Right kidney (tissue), 1 donor: ENCODE data around the gene ASS1.

Experiments
- DNase-seq: peaks from one replicate; pipeline ENCODE4 v3.0.0-alpha.2; 2016

ASS1 gene

DNA sequence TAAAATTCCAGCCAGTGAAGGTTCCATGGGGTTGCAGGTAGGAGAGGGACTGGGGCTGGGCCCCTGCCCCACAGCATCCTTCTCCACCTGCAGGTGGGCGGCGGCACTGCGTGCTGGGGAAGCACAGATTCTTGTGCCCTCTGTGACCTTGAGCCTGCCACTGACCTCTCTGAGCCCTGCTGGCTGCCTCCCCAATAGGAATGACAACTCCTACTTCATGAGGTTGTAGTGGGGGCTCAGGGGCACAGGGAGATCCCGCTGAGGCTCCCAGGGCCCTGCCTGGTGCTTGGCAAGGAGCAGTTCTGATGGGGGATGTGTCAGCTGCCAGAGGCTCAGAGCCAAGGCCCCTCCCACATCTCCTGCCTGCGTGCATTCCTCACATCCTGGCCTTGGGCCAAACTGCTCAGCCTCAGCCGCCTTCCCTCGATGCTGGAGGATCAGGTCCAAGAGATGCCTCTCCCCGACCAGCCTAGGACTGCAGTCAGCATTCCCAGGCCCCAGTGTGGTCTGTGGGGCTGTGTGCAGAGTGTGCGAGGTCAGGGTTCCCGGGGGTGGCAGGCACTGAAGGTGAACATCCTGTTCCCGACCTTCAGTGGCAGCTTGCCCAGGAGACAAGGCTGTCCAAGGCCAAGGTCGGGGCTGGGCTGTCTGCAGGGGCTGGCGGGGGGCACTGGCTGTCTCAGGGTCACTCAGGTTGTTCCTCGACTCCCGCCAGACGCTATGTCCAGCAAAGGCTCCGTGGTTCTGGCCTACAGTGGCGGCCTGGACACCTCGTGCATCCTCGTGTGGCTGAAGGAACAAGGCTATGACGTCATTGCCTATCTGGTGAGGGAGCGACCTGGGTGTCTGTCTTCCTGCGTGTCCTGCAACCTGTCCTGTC, 7.0 kb downstream of the ASS1 start:
- DNase-seq, result peak; percentile 73

GRCh38 chr9:130452835-130453234, 8.1 kb downstream of the ASS1 start:
- no peak for DNase-seq

DNA sequence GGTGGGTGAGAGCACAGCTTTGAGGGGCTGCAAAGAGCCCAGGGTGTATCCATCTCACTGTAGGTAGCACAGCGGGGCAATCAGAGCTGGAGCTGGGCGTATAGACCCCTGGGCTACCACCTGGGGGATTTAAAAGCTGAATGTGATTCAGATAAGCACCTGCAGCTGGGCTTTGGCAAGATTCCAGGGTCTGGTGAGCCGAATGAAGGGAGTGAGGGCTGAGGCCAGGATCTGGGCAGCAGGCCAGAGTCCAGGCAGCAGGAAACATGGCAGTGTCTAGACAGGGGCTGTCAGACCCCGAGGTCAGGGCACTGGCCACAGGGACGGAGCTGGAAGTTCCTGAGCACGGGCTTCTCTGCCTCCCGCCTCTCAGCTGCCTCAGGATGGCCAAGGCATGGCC, 8.7 kb downstream of the ASS1 start:
- DNase-seq, result no peak

GRCh38 chr9:130454096-130454811, 9.5 kb downstream of the ASS1 start:
- DNase-seq, result no peak

GRCh38 chr9:130454812-130455325, 10.1 kb downstream of the ASS1 start:
- DNase-seq, result no peak

- no peak for DNase-seq
Observed at GRCh38 chr9:130458027-130458803, 13.5 kb downstream of the ASS1 start.

DNA sequence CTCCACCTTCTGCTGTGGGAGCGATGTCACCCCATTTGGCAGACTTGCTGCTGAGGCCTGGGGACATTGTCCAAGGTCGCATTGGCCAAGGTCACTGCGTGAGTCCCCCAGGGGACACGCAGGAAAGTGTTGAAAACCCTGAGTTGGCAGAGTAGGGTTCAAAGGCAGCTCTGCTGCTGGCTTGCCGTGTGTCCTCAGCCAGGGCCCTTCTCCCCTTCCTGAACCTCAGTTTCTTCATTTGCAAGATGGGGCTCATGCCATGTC, 14.0 kb downstream of the ASS1 start:
- no peak for DNase-seq

GRCh38 chr9:130459151-130459550, 14.4 kb downstream of the ASS1 start:
- no peak for DNase-seq

- DNase-seq, result no peak
Observed at GRCh38 chr9:130459941-130460669, 15.3 kb downstream of the ASS1 start.

- peak; percentile 71 for DNase-seq
Observed at GRCh38 chr9:130461218-130461630, 16.5 kb downstream of the ASS1 start.

- no peak for DNase-seq
Observed at GRCh38 chr9:130461731-130462130, 17.0 kb downstream of the ASS1 start.

DNA sequence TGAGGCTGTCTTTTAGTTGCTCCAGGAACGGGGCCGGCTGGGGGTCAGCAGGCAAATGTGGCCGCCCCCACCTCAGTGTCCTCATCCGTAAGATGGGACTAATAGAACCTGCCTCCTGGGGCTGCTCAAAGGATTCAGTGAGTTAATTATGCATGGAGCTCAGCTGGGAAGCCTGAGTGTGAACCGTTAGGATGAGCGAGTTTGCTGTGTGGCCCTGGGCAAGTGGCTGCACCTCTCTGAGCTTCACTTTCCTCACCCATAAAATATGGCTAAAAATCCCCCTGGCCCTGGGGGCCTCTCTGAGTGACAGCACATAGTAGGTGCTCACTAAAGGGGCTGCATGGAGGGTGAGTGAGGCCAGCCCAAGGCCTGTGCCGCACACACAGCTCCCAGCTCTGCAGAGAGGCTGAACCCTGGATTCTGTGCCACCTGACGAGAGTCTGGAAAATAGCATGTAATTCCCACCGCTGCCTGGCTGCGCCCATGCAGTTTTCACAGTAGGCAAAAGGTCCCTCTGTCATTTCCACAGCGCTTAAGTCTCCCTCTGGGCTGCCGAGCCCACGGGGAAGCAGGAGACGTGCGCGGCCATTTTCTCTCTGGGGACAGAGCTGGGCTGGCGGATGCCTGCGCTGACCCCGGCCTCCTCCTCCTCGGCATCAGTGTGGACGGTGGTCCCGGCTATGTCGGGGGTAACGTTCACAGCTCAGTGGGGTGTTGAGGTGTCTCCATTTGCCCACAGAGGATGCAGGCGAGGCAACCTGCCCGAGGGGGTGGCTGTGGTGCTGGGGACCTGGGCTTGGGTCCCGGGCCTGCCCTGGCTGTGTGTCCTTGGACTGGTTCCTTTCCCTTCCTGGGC, 18.2 kb downstream of the ASS1 start:
- no peak for DNase-seq

- DNase-seq, result no peak
Observed at GRCh38 chr9:130463763-130464745, 19.3 kb downstream of the ASS1 start.

DNA sequence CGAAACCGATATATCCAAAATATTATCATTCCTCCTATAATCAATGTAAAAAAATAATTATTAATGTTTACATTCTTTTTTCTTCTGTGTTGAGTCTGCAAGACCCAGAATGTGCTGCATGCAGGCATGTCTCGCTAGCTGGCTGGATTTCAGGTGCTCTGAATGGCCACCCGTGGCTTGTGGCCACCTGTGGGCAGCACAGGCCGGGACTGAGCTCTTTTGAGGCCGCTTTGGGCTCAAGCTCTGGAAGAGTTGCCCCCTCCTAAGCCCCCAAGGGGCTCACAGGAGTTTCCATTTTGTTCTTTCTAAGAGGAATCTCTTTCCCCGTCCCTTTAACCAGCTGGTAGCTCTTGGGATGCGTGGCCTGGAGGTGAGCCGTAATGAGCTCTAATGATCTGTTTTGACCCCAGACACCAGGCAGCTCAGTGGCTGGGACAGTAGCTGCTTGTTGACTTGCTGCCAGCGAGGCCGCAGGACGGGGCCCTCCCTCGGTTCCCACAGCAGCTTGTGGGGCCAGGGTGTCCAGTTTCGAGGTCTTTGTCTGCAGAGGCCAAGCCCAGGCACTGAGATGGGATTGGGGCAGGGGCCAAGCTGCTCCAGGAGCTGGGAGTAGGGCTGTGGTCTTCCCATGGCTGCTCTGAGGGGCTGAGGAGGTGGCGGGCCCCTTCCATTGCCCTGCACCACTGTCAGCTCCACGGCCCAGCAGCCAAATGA, 20.8 kb downstream of the ASS1 start:
- no peak for DNase-seq

DNA sequence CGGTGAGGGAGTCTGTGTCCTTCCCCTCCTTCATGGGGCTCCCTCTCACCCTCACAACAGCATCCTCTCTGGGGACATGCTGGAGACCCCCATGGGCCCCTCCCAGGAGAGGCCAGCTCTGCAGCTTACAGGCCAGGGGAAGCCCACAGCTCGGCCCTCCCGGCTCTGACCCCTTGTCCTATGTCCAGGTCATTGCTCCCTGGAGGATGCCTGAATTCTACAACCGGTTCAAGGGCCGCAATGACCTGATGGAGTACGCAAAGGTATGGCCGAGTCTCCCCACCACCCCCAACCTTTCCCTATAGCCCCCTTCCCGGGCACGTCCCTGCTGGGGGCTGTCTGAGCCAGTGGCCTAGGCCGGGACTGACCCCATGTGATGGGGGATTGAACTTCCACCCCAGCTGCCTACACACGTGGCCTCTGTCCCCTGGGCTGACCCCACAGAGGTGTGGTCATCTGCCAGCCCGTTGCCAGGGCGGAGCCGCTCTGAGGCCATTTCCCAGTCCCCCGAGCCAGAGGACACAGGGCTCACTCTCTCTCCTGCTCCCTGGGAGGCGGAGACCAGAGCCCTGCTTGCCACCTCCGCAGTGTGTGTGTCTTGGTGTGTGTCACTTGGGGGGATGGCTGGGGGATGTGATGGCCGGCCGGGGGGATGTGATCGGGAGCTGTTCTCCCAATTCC, 21.9 kb downstream of the ASS1 start:
- DNase-seq, result no peak

DNA sequence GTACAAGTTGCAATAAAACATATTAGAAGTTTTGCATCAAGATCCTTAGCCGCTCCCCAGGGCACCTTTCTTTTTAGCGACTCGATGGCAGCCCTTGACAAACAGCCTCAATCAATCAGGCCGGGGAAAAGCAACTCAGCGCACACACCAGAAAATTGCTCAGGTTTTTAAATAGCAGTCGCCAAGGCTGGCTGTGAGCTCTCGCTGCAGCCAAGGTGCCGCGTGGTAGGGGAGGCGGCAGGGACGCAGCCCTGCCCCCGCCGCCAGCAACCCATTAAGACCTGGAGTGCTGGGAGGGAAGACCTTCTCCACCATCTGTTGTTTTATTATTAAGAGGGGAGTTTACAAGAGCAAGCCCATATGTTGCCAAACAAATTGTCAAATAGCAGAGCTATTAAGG, 22.6 kb downstream of the ASS1 start:
- DNase-seq, result no peak

- DNase-seq, result no peak
Observed at GRCh38 chr9:130468566-130468965, 23.8 kb downstream of the ASS1 start.

GRCh38 chr9:130470269-130470668, 25.5 kb downstream of the ASS1 start:
- no peak for DNase-seq

DNA sequence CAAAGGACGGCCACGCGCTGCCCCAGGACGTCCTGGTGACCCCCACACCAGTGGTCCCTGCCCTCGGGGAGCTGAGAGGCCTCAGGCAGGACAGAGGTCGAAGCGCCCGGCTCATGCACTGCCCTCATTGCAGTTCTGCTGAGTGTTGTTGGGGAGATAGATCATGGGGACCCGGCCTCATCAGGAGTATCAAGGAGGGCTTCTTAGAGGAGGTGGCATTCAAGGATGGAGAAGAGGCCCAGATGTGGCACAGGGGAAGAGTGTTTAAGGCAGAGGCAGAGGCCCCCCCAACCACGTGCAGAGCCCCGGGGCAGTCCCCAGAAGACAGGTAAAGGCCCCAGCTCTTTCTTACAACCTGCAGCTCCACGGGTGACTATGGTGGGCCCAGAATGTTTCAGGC, 26.2 kb downstream of the ASS1 start:
- DNase-seq, result no peak
